ENCODE data around the gene SLC20A1.

Gene SLC20A1

GRCh38 chr2:112710956-112711750 lies 65.4 kb downstream of the SLC20A1 start:
- H3K27me3 ChIP-seq (ENCODE audit: insufficient read depth, low read depth, severe bottlenecking): no peaks in the 10 kb centered on the region
- H3K4me3 ChIP-seq (ENCODE audit: low read depth, low read length): no peak overlapping the region
- no peak for TF ChIP-seq CTCF (IDR thresholded peaks at IDR 0.05; ENCODE audit: low read depth, low read length)
- H3K36me3 ChIP-seq: no peaks in the 10 kb centered on the region
- DNase-seq: no peak
- H3K9me3 ChIP-seq (ENCODE audit: severe bottlenecking): no peaks in the 10 kb centered on the region
- H3K27ac ChIP-seq: no peak overlapping the region

GRCh38 chr2:112712465-112712864 lies 66.7 kb downstream of the SLC20A1 start:
- TF ChIP-seq CTCF (IDR thresholded peaks at IDR 0.05; ENCODE audit: low read depth, low read length): no peak

GRCh38 chr2:112712903-112713584 lies 67.3 kb downstream of the SLC20A1 start:
- peak; percentile 69 for DNase-seq

More at GRCh38 chr2:112712465-112712864, 66.7 kb downstream of the SLC20A1 start:
- Histone ChIP-seq H3K36me3 (no peaks in the 10 kb centered on the region), H3K9me3 (ENCODE audit: severe bottlenecking) (no peaks in the 10 kb centered on the region), H3K27me3 (ENCODE audit: insufficient read depth, low read depth, severe bottlenecking) (no peaks in the 10 kb centered on the region), H3K4me3 (ENCODE audit: low read depth, low read length) (no peak overlapping the region), H3K27ac (no peak overlapping the region)
- DNase-seq: no peak

More at GRCh38 chr2:112712903-112713584, 67.3 kb downstream of the SLC20A1 start:
- no peak overlapping the region for H3K27ac ChIP-seq
- H3K27me3 ChIP-seq (ENCODE audit: insufficient read depth, low read depth, severe bottlenecking): no peaks in the 10 kb centered on the region
- TF ChIP-seq CTCF (IDR thresholded peaks at IDR 0.05; ENCODE audit: low read depth, low read length): 0 out of 2 replicates have a peak, but pooled peaks have one; percentile 7
- no peaks in the 10 kb centered on the region for H3K9me3 ChIP-seq (ENCODE audit: severe bottlenecking)
- no peak overlapping the region for H3K4me3 ChIP-seq (ENCODE audit: low read depth, low read length)
- no peaks in the 10 kb centered on the region for H3K36me3 ChIP-seq

All from WERI-Rb-1 (cell line).